NB4 (cell line): ENCODE measurements around the gene WFDC10A.

Source experiments
- DNase-seq: peaks from one replicate; pipeline ENCODE4 v3.0.0; 2010; ENCODE audit warnings: low read depth
- H3K4me3 ChIP-seq: one replicate; pipeline ENCODE4 v1.5.1; 2011; ENCODE audit warnings: mild to moderate bottlenecking, low read depth, low read length, moderate library complexity
- MYC ChIP-seq: IDR thresholded peaks from 2 replicates; pipeline ENCODE4 v1.6.1; 2011; ENCODE audit warnings: low read depth, low read length
- POLR2A ChIP-seq: IDR thresholded peaks from 2 replicates; pipeline ENCODE4 v1.6.1; 2011; ENCODE audit warnings: mild to moderate bottlenecking; ENCODE audit not compliant: insufficient read length; ENCODE audit errors: extremely low read depth
- TF ChIP-seq, protein P1 (sequence below): IDR thresholded peaks from one replicate; pipeline ENCODE4 v1.5.1; 2012; ENCODE audit warnings: low read depth, low read length
- TF ChIP-seq, protein P2 (sequence below): IDR thresholded peaks from 2 replicates; pipeline ENCODE4 v1.6.1; 2011; ENCODE audit warnings: low read depth, low read length

Gene WFDC10A

DNA sequence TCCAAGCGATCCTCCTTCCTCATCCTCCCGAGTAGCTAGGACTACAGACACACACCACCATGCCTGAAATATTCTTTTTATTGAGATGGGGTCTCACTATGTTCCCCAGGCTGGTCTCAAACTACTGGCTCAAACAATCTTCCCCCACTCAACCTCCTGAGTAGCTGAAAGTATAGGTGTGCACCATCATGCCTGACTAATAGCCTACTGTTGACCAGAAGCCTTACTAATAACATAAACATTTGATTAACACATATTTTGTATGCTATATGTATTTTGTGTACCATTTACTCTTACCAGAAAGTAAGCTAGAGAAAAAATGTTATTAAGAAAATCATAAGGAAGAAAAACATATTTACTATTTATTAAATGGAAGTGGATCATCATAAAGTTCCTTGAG lies 11.9 kb upstream of the WFDC10A start:
- TF ChIP-seq POLR2A (no peak), MYC (no peak)
- TF ChIP-seq, protein P1, sequence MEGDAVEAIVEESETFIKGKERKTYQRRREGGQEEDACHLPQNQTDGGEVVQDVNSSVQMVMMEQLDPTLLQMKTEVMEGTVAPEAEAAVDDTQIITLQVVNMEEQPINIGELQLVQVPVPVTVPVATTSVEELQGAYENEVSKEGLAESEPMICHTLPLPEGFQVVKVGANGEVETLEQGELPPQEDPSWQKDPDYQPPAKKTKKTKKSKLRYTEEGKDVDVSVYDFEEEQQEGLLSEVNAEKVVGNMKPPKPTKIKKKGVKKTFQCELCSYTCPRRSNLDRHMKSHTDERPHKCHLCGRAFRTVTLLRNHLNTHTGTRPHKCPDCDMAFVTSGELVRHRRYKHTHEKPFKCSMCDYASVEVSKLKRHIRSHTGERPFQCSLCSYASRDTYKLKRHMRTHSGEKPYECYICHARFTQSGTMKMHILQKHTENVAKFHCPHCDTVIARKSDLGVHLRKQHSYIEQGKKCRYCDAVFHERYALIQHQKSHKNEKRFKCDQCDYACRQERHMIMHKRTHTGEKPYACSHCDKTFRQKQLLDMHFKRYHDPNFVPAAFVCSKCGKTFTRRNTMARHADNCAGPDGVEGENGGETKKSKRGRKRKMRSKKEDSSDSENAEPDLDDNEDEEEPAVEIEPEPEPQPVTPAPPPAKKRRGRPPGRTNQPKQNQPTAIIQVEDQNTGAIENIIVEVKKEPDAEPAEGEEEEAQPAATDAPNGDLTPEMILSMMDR, result no peak
- TF ChIP-seq, protein P2, sequence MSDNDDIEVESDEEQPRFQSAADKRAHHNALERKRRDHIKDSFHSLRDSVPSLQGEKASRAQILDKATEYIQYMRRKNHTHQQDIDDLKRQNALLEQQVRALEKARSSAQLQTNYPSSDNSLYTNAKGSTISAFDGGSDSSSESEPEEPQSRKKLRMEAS, result no peak
- no peak for DNase-seq
- H3K4me3 ChIP-seq, result no peak overlapping the region

DNA sequence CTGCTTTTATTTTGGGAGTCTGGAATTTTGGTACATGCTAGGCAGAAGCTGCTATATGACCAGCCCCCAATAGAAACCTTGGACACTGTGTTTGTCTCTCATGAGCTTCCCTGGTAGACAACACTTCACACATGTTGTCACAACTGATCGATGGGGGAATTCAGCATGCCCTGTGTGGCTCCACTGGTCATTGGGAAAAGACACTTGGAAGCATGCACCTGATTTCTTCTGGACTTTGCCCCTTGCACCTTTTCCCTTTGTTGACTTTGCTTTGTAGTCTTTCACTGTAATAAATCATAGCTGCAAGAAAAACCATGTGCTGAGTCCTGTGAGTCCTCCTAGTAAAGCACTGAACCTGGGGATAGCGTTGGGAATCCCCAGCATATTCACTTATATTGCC lies 7.9 kb upstream of the WFDC10A start:
- DNase-seq, result no peak
- TF ChIP-seq POLR2A (no peak), MYC (no peak)
- TF ChIP-seq, protein P2, result no peak
- TF ChIP-seq, protein P1, result no peak
- no peak overlapping the region for H3K4me3 ChIP-seq

DNA sequence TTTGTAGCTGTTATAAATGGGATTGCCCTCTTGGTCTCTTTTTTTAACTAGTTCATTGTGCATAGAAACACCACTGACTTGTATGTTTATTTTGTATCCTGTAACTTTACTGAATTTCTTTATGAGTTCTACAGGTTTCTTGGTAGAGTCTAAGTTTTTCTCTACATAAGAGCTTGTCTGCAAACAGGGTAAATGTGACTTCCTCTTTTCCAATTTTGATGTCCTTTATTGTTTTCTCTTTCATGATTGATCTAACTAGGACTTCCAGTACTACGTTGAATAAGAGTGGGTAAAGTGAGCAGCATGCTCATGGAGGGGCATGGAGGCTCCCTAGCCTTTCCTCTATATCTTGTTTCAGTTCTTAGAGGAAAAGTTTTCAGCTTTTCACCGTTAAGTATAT lies 3.0 kb upstream of the WFDC10A start:
- peak; percentile 21 for DNase-seq
- no peak overlapping the region for H3K4me3 ChIP-seq
- TF ChIP-seq MYC, result no peak
- TF ChIP-seq, protein P1, result no peak
- TF ChIP-seq, protein P2, result no peak
- no peak for TF ChIP-seq POLR2A

DNA sequence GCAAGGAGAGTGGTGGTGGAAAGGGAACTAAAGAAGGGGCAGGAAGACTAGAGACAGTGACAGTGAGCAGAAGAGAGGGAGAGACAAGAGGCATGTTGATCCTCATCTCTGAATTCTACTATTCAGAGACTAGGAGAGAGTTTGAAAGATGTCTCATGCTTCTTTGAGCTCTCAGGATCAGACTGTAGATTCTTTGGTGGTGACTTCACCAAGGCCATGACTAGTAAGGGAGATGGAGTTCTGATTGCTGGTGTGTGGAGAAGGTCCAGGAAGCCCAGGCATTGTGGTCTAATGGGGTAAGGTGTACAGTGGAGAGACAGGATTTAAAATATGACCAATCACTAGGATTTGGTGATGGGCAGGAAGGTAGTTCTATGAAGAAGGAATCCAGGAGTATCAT lies 832 bp downstream of the WFDC10A start:
- no peak for TF ChIP-seq MYC
- no peak for TF ChIP-seq POLR2A
- TF ChIP-seq, protein P2, result no peak
- TF ChIP-seq, protein P1, result no peak
- DNase-seq, result no peak
- H3K4me3 ChIP-seq, result no peak overlapping the region

DNA sequence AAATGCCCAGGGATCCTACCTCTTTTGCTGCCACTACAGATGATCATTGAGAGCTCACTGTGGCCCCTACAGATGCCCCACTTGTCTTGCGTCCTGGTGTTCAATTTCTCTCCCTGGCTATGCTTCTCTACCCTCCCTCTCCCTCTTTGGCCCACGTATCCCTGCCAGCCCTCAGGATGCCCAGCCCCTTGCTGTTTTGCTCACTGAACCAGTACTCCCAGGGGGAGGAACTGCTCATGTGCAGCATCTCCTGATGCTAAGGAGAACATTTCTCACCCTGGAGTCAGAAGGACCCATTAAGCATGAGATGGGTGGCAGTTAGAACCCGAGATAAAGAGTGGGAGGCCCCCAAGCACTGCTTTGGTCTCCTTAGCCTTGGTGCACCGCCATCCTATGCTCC lies 1.6 kb downstream of the WFDC10A start, which contains the start of gene WFDC9:
Gene WFDC9, minus strand, starts transcription at position 101 of the 400 bp plus-strand sequence. CDS start 21,103 bp downstream, outside the sequence.
- no peak for DNase-seq
- H3K4me3 ChIP-seq, result no peak within 1 kb of the TSS
- no peak for TF ChIP-seq MYC
- no peak for TF ChIP-seq POLR2A
- TF ChIP-seq, protein P2, result no peak
- TF ChIP-seq, protein P1, result no peak

DNA sequence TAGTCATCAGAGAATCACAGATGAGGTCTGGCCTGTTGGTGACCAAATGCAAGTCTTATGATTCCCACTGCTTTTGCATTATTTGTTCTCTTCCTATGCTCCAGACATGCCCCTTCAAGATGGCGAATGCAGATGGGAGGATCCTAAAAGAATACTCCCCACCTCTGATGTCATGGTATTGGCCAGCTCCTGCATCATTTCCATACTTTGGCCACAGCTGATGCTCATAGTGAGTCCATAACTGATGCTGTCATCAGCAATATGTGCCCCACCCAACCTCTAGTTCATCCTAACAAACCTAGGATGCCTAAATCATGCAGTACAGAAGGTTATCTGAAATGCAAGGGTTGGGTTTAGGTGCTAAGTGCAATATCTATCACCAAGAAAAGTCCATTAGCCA lies 7.0 kb downstream of the WFDC10A start:
- no peak for TF ChIP-seq POLR2A
- TF ChIP-seq, protein P2, result no peak
- TF ChIP-seq MYC, result no peak
- TF ChIP-seq, protein P1, result no peak
- no peak for DNase-seq
- no peak overlapping the region for H3K4me3 ChIP-seq
